Heart right ventricle (tissue), 16 donors: ENCODE measurements around the gene UGT1A3. TPM values are rescaled to one million over a fixed set of nuclear protein-coding genes. Genes with fewer than 3 reads are reported as not detected.
"Not testable (repeated sequence)": the region's sequence is repeated elsewhere in the genome, so short reads cannot be mapped to it uniquely, and the experiment has no call there.

Source experiments
- ATAC-seq, 8 donors: fragments of 200-7000 bp; cut with Tn5 transposase; one replicate each; pipeline ENCODE4 v1.9.1; 2020; ENCODE audit warnings: mild to moderate bottlenecking in 8 of 8, moderate library complexity in 8 of 8, moderate number of reproducible peaks in 1 of 8
- DNase-seq, 2 donors: peaks; one replicate each; pipeline ENCODE4 v3.0.0-alpha.2; 2020
- H3K27ac ChIP-seq, 10 donors: fragments of 200-600 bp; sonication (generic) in 2 of 10; one replicate each; pipeline versions ENCODE4 v1.5.0 to v1.8.0; 2020 to 2022; ENCODE audit warnings: mild to moderate bottlenecking in 3 of 10
- H3K27me3 ChIP-seq, 7 donors: fragments of 200-600 bp; one replicate each; pipeline ENCODE4 v1.8.0; 2021 to 2022; ENCODE audit warnings: mild to moderate bottlenecking in 2 of 7
- H3K36me3 ChIP-seq, 9 donors: fragments of 200-600 bp; sonication (generic) in 1 of 9; one replicate each; pipeline versions ENCODE4 v1.5.0 to v1.8.0; 2020 to 2022; ENCODE audit warnings: mild to moderate bottlenecking in 2 of 9
- H3K4me1 ChIP-seq, 9 donors: fragments of 200-600 bp; sonication (generic) in 1 of 9; one replicate each; pipeline versions ENCODE4 v1.5.0 to v1.8.0; 2020 to 2022; ENCODE audit warnings: mild to moderate bottlenecking in 4 of 9
- H3K4me3 ChIP-seq, 10 donors: fragments of 200-600 bp; sonication (generic) in 2 of 10; one replicate each; pipeline versions ENCODE4 v1.5.0 to v1.8.0; 2020 to 2022; ENCODE audit warnings: mild to moderate bottlenecking in 7 of 10, moderate library complexity in 2 of 10
- H3K9me3 ChIP-seq, 11 donors: fragments of 200-600 bp in 10 of 11; sonication (generic) in 2 of 11; one replicate each; pipeline versions ENCODE4 v1.5.0 to v1.8.0; 2013 to 2022; ENCODE audit warnings: mild to moderate bottlenecking in 2 of 11, control low read depth in 1 of 11, moderate library complexity in 1 of 11
- CTCF ChIP-seq, 9 donors: fragments of 200-600 bp; sonication (generic) in 2 of 9; IDR thresholded peaks; one replicate each; pipeline versions ENCODE4 v1.5.0 to v1.8.0; 2021 to 2022; ENCODE audit warnings: antibody characterized with exemption in 9 of 9, mild to moderate bottlenecking in 5 of 9, moderate library complexity in 1 of 9
- WGBS, 2 donors: extraction: QIAGEN DNeasy Blood & Tissue Kit; methylation state at CpG; one replicate each; pipeline ENCODE4 v1.1.7; 2013; ENCODE audit warnings: inconsistent platforms in 1 of 2; 5-methylcytosine and 5-hydroxymethylcytosine counted together
- intact Hi-C, 10 donors: fragments of 100-400 bp; cut with DNase I; formaldehyde crosslinking; loops; one replicate each; pipeline versions ENCODE4 v1.11.1 to v1.14.2; 2022
- polyA plus RNA-seq, 2 donors: library from polyadenylated mRNA; stranded (reverse); fragments of 200-250 nt; gene quantifications; one replicate each; pipeline ENCODE4 v1.2.3, GENCODE V29; 2013
- total RNA-seq, 10 donors: library from RNA; stranded (reverse); fragmentation: NEBNext Ultra II Directional in 3 of 10; extraction: Animal tissue kit (Norgen Biotek cat#: 25700) in 3 of 10; gene quantifications; one replicate each; pipeline versions ENCODE4 v1.2.1 to v1.2.4, GENCODE V29; 2021 to 2023
- donor health status: Arrhythmogenic right ventricular cardiomyopathy.
- donor health status: ischemic (EF 13 %, LVEDD 7.1; RV severe dilation, severe dysfunction).
- donor health status: healthy with polysubstance abuse.
- donor health status: DM: no; HTN: yes; CAD: no.
- donor health status: DM: no; HTN: no; CAD: no.
- donor health status: ischemic (EF 25% LVEDD 6.9; RV normal size, moderate dysfunction).
- donor health status: ischemic (EF 25% LVEDD 5.7; RV mildly dilated, moderate dysfunction).
- donor health status: healthy.
- donor health status: DM: yes; HTN: yes; CAD: no.
- donor health status: Ischemic cardiomyopathy.
- donor health status: ischemic (EF 35%, LVEDD 5.7; RV mildly dilated, moderate dysfunction).
- donor health status: nonischemic (EF 11% LVEDD 7.7; RV severe dilation, severe dysfunction).
- donor health status: DM: yes; HTN: yes; CAD: no.
- donor health status: PGD.
- donor health status: ischemic (EF 29% LVEDD 5.4; RV normal size, mild dysfunction).
- donor health status: nonischemic (EF 23%, LVEDD 6.1; RV moderate dilation, normal function).

The UGT1A3 gene
- total and polyA plus RNA-seq, 12 donors: not detected

- H3K27ac ChIP-seq: no peak overlapping the region
- no peaks in the 10 kb centered on the region for H3K36me3 ChIP-seq
- 52 to 54% methylated on average over 6 of the region's 6 CpGs for WGBS, 2 donors
- no peaks in the 10 kb centered on the region for H3K4me1 ChIP-seq
- no peak for TF ChIP-seq CTCF (IDR thresholded peaks at IDR 0.05)
- DNase-seq (no peak), ATAC-seq (no peak)
- intact Hi-C loops: no loop called here
- no peaks in the 10 kb centered on the region for H3K9me3 ChIP-seq
- H3K4me3 ChIP-seq: no peak overlapping the region
- H3K27me3 ChIP-seq: peaks cover 0 to 7% (median 2%) of the 10 kb centered on the region in 7 donors
Measured at GRCh38 chr2:233693963-233694362, 34.9 kb upstream of the UGT1A3 start.

GRCh38 chr2:233698740-233699139 is 30.1 kb upstream of the UGT1A3 start:
- no peak for TF ChIP-seq CTCF (IDR thresholded peaks at IDR 0.05)
- H3K27me3 ChIP-seq: peaks cover 0 to 9% (median 0%) of the 10 kb centered on the region in 7 donors
- no peak for ATAC-seq
- H3K36me3 ChIP-seq: no peaks in the 10 kb centered on the region
- no peak overlapping the region for H3K27ac ChIP-seq
- H3K4me3 ChIP-seq: no peak overlapping the region
- intact Hi-C loops: no loop called here
- H3K4me1 ChIP-seq: no peaks in the 10 kb centered on the region
- WGBS, 2 donors: 76 to 92% methylated on average over 4 of the region's 4 CpGs
- DNase-seq: no peak
- H3K9me3 ChIP-seq: peaks cover 0 to 5% (median 0%) of the 10 kb centered on the region in 11 donors

GRCh38 chr2:233699424-233700027 is 29.3 kb upstream of the UGT1A3 start:
- Histone ChIP-seq H3K4me1 (no peaks in the 10 kb centered on the region), H3K4me3 (no peak overlapping the region), H3K36me3 (no peaks in the 10 kb centered on the region), H3K9me3 (peaks cover 0 to 12% (median 0%) of the 10 kb centered on the region in 11 donors), H3K27me3 (peaks cover 0 to 9% (median 0%) of the 10 kb centered on the region in 7 donors), H3K27ac (no peak overlapping the region)
- DNase-seq (no peak), ATAC-seq (no peak)
- no peak for TF ChIP-seq CTCF (IDR thresholded peaks at IDR 0.05)
- 87% methylated on average over 8 of the region's 8 CpGs for WGBS, 2 donors
- intact Hi-C loops: no loop called here

- peaks cover 0 to 15% (median 0%) of the 10 kb centered on the region in 11 donors for H3K9me3 ChIP-seq
- peaks cover 0 to 9% (median 0%) of the 10 kb centered on the region in 7 donors for H3K27me3 ChIP-seq
- H3K27ac ChIP-seq: no peak overlapping the region
- DNase-seq (no peak), ATAC-seq (no peak)
- no peak overlapping the region for H3K4me3 ChIP-seq
- no peaks in the 10 kb centered on the region for H3K36me3 ChIP-seq
- H3K4me1 ChIP-seq: no peaks in the 10 kb centered on the region
- TF ChIP-seq CTCF (IDR thresholded peaks at IDR 0.05): no peak
- intact Hi-C loops: no loop called here
- 44 to 50% methylated on average over 1 of the region's 1 CpG for WGBS, 2 donors
Measured at GRCh38 chr2:233700028-233700635, 28.7 kb upstream of the UGT1A3 start.

- intact Hi-C loops, DNase-seq, H3K4me1 ChIP-seq, H3K27ac ChIP-seq, H3K4me3 ChIP-seq, H3K36me3 ChIP-seq, ATAC-seq, H3K27me3 ChIP-seq: not testable (repeated sequence)
- 88 to 92% methylated on average over 5 of the region's 5 CpGs for WGBS, 2 donors
- peaks cover 0 to 15% (median 0%) of the 10 kb centered on the region in 11 donors for H3K9me3 ChIP-seq
Measured at GRCh38 chr2:233700842-233701241, 28.0 kb upstream of the UGT1A3 start.
